ENCODE measurements around the gene PALLD.

PALLD gene

DNA sequence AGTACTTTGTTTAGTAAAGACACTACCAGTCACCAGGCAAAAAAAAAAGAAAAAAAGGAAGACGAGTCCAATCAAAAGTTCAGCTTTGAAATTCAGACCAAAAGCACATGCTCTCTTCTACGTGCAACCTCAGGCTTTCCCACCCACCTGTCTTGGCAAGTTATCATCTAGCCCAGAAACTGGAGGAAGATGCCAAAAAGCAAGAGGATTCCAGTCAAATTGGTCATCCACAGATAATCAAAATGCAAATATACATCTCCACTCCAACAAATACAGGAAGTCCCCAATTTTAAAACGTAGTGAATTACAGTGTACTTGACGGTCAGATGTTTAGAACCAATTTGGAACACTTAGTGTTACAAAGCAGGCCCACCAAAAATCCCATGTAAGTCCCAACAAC is 96.5 kb downstream of the PALLD start:
- DNase-seq: no peak

DNA sequence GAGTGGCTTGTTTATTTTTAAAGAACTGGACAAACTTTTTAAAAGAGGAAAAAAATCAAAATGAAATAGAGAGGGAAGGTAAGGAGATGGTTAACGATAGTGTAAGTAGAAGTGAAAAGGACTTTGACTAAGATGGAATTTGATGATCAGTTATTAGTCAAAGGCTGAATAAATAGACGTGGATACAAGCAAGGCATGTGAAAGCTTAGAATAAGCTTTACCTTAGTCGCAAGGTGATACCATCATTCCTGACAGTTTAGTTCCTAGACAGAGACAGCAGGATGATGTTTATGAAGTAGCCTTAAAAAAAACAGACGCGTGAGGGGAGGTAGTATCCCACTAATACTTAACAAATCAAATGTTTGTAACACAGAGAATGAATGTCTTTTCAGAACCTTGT is 97.3 kb downstream of the PALLD start:
- no peak for DNase-seq

GRCh38 chr4:168598191-168598590 is 101.3 kb downstream of the PALLD start:
- DNase-seq: no peak

- DNase-seq: no peak
These were observed 104.1 kb downstream of the PALLD start for GRCh38 chr4:168600796-168601583.

GRCh38 chr4:168601899-168602298 is 105.0 kb downstream of the PALLD start:
- no peak for DNase-seq

- DNase-seq: no peak
These were observed 107.9 kb downstream of the PALLD start for GRCh38 chr4:168604496-168605373.

DNA sequence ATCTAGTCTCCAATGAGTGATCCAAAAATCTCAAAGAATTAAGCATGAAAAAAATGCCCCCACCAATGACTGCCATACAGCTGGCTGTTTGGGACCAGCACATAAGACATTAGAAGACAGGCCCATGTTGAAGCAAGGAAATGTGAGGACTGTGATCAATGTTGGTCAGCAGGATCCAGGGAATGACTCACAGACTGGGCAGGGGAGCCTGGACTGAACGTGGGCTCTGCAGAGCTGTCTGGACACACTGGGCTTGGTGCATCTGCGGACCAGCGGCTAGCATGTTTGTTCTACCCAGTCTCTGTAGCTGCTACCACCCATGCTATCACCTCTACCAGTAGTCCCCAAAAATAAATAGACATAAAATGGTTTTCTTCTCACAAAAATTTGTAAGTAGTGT is 108.6 kb downstream of the PALLD start:
- DNase-seq: no peak

- DNase-seq: no peak
These were observed 110.4 kb downstream of the PALLD start for GRCh38 chr4:168607215-168607614.

- DNase-seq: no peak
These were observed 111.9 kb downstream of the PALLD start for GRCh38 chr4:168608771-168609170.

DNA sequence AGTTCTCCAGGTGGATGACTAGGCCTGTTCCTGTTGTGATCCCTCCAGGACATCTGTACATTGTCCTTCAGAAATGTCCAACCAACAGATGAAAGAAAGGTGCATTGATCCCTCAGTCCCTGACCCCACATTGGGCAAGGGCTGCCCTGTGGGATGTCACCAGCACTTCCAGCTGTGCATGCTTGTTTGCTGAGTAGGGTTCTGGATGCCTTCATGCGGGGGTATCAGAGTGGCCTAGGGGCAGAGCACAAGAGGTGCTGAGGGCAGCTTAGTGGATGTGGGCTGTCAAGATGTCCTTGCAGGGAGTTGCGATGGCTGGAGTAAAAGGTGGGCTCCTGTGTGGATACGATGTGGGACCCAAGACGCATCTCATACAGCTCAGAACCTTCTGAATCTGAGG is 112.5 kb downstream of the PALLD start:
- DNase-seq: no peak

GRCh38 chr4:168610911-168611530 is 114.2 kb downstream of the PALLD start:
- no peak for DNase-seq

DNA sequence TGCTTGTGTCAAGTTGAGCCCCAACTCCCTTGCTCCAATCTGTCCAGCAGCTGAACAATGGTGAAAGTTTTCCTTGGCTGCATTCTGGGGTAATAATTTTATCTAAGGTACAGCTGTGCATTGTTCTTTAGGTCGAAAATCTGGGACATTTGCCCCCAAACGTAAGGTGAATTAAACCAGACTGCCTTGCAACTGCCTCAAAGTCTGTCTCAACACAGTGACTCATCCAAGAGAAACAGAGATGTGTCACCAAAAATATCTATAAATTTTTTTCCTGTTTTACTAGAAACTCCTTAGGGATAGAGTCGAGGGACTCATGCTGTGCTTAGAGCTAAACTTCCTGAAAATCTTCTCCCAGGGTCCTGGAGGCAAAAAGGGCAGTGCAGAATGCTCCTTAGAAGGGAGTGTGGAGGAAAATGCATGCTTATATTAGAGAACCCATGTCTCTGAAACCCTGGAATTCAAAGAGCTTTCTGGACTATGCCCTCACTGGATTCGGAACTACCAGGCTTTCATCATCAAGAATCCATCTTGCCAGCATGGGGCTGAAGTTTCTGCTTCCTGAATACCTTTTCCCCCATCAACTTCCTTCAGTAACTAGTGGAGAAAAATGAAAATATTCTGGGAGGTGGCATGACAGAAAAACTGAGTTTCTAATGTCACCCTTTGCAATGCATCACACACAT is 115.7 kb downstream of the PALLD start:
- DNase-seq: no peak

GRCh38 chr4:168613869-168614268 is 117.0 kb downstream of the PALLD start:
- no peak for DNase-seq

GRCh38 chr4:168614281-168615057 is 117.6 kb downstream of the PALLD start:
- no peak for DNase-seq

- no peak for DNase-seq
These were observed 118.6 kb downstream of the PALLD start for GRCh38 chr4:168615294-168616065.

DNA sequence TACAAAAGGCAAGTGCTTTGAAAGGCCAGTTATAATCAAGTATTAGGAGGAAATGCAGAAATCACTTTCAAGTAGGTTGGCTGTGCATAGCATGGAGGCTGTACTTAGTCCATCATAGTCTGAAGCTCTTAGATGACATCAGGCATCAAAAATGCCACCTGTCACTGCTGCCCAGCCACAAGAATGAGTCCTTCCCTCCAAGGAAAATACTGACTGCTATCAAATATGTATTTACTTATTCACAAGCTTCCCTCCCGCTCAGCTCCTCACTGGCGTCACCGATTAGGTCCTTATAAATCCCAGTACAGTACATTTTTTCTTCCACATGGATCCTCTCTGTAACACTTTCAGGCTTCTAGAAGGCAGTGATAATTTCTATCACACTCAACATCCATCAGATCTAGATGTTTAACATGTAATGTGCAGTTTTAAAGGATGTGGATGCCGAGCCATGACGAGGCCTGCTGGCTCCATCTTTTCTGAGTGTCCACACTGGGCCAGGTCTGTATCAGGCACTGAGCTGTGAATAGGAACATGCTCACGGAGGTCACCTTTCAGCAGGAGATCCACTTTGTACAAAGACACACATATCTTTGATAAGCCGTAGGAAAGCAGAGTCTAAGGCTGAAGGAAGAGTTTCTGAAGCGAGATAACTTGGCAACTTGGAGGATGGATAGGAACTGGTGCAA is 121.9 kb downstream of the PALLD start:
- no peak for DNase-seq

DNA sequence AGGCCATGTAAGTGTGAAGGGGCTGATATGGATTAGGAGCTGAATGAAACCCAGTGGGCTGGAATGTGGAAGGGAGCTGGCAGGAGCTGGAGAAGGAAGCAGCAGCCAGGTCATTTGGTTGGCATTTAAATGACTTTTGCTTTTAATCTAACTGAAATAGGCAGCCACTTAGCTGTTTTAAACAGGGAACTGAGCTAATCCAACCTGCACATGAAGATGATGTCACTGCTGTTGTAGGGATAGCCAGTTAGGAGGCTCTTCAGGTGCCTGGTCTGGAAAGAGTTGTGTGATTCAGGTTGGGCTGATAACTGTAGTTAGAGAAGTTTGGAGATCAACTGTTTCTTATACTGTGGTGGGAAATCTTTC is 122.4 kb downstream of the PALLD start:
- no peak for DNase-seq

GRCh38 chr4:168621806-168622589 is 125.1 kb downstream of the PALLD start:
- no peak for DNase-seq

GRCh38 chr4:168622600-168622999 is 125.7 kb downstream of the PALLD start:
- no peak for DNase-seq

DNA sequence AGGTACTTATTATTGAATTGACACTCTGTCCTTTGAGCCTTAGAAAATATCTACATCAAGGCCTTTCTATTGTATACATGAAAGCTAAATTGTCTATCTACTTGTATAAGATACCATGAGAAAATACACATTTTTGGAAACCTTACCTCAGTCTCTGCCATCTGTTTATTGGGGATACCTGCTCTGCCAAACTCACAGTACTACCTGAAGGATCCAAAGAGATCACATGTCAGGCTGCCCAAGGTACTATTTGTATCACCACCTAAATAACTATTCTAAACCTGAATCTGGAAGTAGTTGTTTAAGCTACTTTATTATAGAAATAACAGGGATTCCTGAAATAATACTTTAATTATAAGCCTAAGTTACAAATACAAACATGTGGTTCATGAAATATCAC is 126.2 kb downstream of the PALLD start:
- no peak for DNase-seq

Measured in activated CD8-positive, alpha-beta memory T cell treated with anti-CD3 and anti-CD28 coated beads, Interleukin-2, amount 50 U/mL, for 4 hours (primary cell).